ENCODE measurements around the gene R3HDM2.

- TF ChIP-seq EZH2 (IDR thresholded peaks at IDR 0.05; ENCODE audit: borderline replicate concordance, low read depth, low read length, severe bottlenecking): no peak
- TF ChIP-seq CTCF (IDR thresholded peaks at IDR 0.05; ENCODE audit: borderline replicate concordance, extremely low read depth, low read length, poor library complexity, severe bottlenecking): no peak
Measured at GRCh38 chr12:57296291-57296690, 134.6 kb downstream of the R3HDM2 start.
